HG03469 (cell line): ENCODE measurements around the gene PLEKHA7.

Source experiments
- ATAC-seq: cut with Tn5 transposase; IDR thresholded peaks from one replicate; pipeline ENCODE4 v1.9.1; 2021; ENCODE audit warnings: mild to moderate bottlenecking, moderate library complexity, moderate number of reproducible peaks; ENCODE audit not compliant: unreplicated experiment

The PLEKHA7 gene

DNA sequence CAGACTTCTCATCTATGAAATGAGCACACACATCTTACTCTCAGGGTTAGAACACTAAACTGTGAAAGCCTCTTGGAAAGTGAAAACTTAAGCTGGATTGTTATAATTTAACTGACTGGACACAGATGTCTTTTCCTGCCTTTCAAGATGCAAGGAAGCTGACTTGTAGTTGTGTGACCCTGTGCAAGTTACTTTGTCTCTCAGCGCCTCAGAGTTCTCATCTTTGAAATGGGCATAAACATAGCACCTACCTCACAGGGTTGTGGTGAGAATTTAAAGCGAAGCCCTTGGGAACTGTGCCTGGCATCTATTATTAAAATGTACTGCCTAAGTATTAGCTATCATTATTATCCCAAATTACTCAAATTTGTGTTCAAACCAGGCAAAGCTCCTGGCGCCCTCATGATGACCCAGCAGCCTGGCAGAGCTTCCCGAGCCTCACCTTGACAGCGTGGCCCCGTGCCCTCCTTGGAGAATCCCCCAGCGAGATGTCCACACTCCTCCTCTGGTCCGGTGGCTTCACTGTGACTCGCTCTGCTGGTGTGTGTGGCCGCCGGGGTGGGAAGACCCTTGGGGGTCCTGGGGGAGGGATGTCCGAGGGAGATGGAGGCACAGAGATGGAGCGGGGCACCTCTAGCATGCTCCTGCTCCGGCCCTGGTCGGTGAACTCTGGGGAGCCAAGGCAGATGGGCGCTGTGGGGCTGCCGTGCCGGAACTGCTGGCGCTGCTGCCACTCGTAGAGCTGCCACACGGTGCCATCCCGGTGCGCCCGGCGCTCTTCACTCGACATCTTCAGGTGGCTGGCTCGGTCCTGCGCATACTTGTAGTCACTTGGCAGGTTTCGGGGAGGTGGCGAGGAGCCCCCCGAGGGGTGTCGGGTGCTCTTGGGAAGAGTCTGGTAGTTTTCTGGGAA, 197.6 kb downstream of the PLEKHA7 start:
- ATAC-seq, result no peak

DNA sequence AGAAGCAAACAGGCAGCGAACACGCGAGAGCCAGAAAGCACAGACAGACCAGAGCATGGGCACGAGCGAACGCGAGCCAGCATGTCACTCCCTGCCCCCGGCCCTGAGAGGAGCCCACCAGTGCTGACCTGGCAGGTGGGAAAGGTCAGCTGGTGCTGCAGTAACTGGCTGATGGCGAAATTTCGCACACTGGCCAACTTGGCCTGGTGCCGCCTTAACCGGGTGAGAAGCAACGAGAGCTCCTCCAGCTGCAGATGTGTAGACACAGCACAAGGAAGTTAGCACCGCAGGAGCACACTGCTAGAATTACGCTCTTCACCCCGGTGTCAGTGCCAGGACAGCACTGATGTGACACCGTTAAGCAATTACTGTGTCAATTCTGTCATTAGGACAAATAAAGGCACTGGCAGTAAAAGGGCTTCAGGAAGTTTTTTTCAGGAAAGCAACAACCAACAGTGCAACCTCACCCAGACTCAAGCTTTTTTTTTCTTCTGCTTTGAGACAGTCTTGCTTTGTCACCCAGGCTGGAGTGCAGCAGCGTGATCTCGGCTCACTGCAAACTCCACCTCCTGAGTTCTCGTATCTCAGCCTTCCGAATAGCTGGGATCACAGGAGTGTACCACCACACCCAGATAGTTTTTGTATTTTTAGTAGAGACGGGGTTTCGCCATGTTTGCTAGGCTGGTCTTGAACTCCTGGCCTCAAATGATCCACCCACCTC, 199.0 kb downstream of the PLEKHA7 start:
- ATAC-seq, result no peak

DNA sequence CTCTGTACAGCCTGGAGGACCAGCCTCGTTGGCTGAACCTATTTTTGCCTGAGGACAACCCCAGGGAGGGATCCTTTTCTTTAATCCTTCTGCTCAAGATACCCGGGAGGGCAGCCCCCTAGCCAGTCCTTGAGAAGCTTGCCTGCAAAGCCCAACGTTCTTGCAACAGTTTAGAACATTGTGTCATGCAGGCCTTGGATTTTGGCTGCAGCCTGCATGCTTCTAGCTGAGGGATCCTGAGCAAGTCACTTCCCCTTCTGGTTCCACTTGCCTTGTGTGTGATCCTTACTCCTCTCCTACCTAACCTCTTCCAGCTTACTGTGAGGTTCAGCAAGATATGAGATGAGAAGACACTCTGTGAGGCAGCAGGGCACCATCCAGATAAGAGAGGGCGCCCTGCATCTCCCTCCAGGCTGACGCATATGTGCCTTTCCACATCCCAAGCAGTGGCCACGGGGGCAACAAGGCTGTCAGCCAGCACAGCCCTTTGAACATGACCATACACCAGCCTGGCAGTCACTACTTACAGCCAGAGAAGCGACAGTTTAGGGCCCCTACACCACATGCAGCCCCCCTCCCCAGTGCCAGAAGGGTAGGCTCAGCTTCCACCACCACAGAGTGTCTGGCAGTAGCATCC, 199.7 kb downstream of the PLEKHA7 start:
- ATAC-seq, result no peak

DNA sequence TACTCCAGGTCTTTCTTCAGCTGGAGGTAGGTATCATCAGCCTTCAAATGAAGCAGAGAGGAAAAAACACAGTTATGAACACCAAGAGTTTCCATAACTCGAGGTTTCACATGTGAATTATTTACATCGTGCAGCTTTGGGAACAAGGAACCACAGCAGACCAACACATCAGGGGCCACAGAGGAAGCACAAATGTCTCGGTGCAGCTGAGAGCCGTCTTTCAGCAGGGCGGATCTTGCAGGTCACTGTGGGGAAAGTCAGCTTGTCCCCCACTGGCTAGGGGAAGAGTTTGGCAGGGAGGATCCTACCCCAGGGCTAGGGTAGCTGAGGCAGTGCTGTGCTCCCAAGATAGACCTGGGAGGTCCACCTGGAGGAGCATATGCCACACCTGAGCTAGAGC, 201.1 kb downstream of the PLEKHA7 start:
- no peak for ATAC-seq

DNA sequence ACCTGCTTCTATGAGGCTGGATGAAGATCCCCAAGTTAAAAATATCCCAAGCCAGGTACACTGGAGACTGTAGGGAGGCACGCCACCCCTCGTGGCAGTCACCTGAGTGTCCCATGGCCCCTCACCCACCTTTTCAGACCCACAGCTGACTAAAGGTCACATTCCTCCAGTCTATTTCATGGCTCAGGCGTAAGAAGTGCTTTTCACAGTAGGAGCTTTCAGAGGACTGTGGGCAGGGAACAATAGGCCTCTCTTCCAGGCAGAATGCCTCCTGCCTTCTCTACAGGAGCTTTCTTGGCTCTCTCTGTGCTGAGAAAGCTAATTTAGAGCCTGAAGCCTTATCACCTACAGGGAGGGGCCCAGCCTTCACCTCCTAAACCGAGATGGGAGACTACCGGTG, 201.9 kb downstream of the PLEKHA7 start:
- no peak for ATAC-seq

DNA sequence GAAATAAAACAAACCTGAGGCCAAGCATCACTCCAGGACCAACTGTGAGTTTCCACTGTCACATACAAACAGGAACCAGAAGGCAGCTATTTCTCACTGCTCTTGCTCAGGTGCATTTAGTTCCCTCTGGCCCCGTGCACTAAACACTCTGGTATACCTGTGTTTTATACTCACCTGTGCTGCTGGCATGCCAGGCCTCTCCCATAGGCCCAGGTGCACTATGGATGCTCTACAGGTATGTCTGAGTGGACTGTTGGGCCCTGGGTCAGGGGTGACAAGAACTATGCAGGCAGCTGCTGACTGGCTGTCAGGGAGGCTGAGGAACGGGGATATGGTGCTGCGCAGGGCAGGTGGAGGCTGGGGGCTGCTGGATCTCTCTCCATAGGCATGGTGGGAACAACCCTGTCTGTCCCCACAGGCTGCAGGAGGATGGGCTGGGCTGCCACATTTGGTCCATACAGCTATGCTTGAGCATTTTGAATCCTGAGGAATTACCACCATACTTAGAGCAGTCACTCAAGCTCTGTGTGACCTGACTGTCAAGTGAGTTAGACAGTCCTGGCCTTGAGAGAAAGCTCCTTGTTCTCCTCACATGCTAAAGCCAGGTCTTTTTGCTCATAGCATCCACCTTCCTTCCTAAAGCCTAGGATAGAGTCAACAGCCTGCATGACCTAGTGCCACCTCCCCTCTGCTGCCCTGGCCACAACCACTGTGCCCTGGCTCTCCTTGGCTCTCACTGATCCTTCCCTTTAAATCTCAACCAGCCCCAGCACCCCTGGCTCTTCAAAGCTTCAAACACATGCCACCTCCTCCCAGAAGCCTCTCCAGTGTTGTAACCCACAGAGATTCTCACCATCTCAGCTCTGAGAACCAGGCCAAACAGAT, 202.8 kb downstream of the PLEKHA7 start:
- no peak for ATAC-seq

DNA sequence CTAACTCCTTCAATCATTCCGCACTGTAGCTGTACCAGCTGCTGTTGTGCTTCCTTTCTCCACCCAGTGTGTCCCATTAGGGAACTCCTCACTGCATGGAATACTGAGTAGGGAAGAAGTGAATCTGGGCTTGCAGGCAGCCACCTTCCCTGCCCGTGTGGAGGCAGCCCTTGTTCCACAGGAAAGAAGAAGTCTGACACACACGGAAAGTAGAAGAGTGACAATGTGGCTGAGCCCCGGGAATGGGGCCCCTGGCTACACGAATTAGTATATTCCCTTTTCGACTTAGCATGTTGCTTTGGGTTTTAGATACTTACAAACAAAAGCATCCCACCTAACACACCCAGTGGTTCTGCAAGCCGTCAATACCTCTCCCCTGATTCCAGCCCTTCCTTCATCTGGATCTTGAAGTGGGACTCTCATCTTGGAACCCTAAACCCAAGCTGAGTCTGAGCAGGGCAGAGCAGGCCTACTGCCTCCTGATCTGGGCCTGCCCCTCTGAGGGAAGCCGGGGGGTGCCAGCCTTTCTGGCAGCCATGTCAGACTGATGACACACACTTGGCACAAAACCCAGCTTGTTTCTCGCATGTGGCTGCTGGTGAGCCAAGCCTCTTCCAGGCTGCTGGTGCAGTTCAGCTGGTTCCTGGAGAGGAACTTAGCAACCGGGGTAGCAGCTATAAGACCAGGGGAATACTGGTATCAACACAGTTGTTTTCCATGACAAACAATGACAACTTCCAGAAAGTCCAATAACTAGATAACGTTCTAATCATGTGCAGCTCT, 204.1 kb downstream of the PLEKHA7 start:
- no peak for ATAC-seq

DNA sequence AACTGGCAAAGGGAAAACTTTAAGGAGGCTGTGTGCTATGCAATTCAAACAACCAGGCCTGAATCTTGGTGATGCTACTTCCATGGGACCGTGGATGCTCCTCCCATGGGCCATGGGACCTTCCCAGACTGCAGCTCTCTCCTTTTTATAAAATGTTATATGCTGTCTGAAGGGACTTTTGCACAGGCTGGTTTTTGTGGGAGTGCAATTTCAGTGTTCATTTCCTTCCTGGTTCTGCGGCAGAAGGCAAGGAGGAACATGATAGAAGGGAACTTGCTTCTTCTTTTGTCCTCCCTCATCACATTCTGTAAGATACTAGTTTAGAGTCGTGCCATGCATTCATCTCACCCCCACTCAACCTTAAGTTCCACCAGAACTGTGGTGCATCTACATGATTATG, 206.9 kb downstream of the PLEKHA7 start:
- no peak for ATAC-seq

DNA sequence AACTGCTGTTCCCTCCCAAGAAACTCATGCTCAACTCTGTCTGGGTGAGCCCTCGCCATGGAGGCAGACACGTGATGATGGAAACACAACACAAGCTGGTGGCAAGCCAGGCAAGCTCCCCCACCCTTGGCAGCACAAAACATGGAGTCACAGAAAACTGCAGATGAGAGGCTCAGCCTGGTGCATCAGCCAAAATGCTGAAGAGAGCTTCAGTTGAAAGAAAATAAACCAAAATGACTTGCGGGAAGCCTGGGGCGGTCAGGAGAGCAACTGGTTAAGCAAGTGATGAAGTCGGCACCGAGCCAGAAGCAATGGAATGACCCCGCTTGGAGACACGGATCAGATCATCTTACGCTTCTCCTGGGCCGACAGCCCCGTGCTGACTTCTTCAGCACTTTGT, 207.4 kb downstream of the PLEKHA7 start:
- no peak for ATAC-seq

DNA sequence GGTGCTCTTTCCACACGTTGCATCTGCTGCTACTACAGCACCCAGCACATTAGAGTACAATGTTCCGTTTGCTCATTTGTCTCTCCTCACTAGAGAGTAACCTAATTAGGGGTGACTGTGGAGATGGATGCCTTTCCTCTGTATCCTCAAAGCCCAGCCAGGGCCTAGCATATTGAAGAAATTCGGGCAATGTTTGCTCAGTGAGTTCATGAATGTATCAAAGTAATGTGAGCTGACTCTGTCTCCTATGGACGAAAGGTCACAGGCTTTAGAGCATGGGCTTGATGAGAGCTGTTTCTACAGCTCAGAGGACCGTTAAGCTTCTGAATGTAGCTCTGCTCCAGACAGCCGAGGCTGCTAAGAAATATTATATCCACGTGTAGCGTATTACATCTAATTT, 208.3 kb downstream of the PLEKHA7 start:
- no peak for ATAC-seq

DNA sequence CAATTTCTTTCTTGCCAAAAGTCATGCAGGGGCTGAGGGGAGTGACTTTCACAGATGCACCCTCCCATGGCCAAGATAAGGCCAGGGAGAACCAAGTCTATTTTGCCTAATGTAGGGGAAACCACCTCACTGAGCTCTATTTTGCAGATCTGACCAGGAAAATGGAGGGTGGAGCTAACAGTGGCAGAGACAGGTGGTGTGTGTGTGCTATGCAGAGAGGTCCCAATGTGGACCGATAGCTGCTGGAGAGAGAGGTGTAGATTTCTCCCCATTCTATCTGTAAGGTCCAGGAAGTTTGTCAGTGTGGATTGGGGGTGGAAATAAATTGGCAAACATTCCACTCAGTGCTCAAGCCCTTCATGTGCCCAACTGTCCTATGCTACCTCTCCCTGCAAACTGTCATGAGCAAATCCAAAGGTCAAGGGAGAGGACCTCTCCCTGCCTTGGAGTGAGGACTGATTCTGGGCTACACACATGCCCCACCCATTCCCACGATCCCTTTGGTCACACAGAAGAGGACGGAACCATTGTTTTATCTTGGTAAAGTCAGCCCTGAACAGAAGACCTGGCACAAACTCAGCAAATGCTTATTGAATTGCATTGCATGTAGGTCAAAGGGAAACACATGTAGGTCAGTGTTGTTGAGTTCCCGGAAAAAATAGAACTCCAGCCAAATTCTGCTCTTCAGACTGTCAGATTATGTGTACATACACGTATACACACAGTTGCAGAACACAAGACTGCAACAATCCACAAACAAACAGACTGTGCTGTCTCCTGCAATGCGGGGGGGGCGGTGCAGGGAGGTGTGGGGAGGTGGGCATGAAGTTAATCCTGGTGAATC, 209.9 kb downstream of the PLEKHA7 start:
- ATAC-seq, result no peak

DNA sequence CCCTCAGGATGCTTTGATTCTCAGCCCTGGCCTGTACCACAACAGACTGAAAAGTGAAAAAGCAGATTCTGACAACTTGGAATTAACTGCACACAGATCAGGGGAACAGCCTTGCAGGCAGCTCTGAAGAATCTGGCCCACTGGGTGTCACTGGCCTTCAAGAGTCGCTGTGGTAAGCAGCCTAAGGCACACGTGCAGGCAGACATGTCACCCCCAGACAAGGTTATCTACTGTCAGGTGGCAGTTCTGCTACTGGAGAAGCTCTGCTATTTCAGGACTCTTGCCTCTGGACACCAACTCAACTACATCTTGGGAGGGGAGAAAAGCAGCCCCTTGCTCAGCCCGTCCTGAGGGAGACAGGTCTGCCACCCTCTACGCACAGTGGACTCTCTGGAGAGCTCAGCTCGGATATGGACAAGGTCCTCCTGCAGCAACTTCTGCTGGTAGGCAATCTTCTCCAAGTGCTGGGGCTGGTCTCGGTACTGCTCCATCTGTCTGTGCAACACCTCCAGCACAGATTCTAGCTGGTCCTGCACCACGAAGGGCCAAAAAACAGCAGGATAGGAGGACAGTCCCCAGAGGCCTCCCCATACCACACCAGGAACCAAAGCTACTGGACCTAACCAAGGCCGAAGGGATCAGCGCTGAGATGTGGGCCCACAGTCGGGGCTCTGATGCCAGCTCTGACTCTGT, 212.8 kb downstream of the PLEKHA7 start:
- ATAC-seq, result no peak

DNA sequence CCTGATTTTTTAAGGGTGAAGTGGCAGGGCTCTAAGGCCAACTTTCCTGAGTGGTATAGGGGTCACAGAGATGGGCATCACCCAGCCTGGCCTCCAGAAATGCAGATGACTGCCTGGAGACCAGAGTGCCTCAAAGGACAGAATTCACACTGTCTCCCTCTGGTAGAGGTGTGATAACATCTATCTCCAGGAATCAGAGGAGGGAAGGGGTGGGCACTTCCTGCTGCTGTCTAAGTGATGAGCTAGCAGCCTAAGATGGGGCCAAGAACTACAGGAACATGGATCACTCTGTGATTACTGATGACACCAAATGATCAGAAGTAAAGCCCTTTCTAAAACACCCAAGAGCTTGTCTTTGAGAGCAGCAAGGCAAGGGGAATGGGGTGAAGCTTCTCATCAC, 213.8 kb downstream of the PLEKHA7 start:
- ATAC-seq, result no peak

DNA sequence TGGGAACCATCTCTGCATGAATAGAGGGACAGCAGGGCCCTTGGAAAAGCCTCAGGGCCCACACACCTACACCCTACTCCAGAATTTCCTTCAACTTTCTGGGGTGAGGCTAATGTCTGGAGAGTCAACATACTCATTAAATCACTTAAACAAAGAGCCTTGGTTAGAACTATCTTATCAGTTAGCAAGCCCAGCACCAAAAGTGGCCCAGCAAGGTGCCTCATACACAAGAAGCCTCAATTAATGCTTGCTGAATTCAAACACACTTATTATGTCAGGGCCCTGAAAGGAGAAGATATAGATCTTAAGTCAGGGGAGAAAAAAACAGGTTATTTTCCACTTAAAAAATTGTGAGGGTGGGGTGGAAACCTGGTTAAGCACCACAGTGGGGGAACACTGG, 214.3 kb downstream of the PLEKHA7 start:
- no peak for ATAC-seq

DNA sequence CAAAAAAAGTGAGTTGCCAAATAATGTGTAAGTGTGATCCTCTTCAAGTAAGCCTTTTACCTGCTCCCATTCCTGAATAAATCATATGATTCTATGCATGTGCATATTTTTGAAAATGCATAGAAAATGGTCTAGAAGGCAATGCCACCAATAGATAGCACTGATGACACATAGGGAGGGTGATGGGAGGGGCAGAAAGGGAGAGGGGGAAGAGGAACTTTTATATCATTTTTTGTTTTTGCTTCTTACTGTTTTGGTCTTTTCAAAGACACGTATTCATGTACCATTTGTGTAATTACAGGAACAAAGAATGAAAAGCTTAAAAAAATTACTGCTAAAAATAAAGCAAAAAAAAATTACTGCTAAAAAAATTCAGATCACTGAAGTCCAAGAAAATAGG, 215.0 kb downstream of the PLEKHA7 start:
- no peak for ATAC-seq

DNA sequence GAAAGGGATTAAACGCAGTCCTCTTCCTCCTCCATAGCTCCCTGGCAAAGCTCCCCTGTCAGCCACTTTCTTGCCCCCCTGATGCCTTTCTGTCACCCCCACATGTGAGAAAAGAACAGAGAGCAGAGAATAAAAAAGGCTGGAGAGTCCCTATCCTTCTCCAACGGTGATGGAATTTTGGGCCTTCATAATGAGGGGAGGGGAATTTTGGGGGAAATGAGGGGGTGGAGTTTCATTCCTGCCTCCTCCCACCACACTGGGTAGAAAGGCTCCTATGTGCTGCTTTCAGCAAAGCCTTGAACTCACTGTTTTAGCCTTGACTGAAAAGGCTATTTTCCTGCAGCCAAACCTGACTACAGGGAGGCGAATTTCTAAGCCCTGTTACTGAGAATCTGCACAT, 216.4 kb downstream of the PLEKHA7 start:
- ATAC-seq, result no peak

DNA sequence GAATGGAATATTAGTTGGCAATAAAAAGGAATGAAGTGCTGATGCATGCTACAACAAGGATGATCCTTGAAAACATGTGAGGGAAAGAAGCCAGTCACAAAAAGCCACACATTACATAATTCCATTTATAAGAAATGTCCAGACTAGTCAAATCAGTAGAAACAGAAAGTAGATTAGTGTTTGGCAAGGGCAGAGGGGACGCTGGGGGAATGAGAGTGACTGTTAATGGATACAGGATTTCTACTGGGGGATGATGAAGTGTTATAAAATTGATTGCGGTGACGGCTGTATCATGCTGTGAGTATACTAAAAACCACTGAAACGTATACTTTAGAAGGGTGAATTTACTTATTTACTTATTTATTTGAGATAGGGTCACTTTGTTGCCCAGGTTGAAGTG, 217.9 kb downstream of the PLEKHA7 start:
- no peak for ATAC-seq

DNA sequence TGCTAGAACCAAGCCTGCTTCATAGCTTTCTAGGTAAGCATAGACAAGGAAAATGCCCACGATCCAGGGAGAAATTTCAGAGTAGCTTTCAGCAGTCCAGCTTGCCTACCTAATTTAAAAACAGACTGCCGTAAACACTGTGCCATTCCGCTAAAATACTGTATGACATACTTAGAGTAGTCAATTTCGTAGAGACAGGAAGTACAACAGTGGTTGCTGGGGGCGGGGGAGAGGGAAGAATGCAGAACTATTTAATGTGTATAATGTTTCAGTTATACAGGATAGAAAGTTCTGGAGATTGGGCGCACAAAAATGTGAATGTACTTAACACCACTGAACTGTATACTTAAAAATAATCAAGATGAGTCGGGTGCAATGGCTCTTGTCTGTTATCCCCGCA, 219.1 kb downstream of the PLEKHA7 start:
- ATAC-seq, result no peak
